Panc1 (cell line): Measurements from ENCODE around the gene ATP6V0E2.

ENCODE experiments used
- CTCF ChIP-seq: fragments of 450-650 bp; IDR thresholded peaks from 2 replicates; pipeline ENCODE4 v1.5.1; 2017; ENCODE audit warnings: mild to moderate bottlenecking
- POLR2AphosphoS5 ChIP-seq: IDR thresholded peaks from 2 replicates; pipeline ENCODE4 v1.6.1; 2012; ENCODE audit warnings: mild to moderate bottlenecking, low read depth, low read length, moderate library complexity

- no peak for TF ChIP-seq CTCF
- no peak for TF ChIP-seq POLR2AphosphoS5
These were observed 3.5 kb upstream of the ATP6V0E2 start for GRCh38 chr7:149870274-149870673.
